Keratinocyte (primary cell): ENCODE results near the gene NSDHL.

Source experiments
- CTCF ChIP-seq, 3 experiments: IDR thresholded peaks in 1 of 3; conservative IDR thresholded peaks in 1 of 3; optimal IDR thresholded peaks in 1 of 3; 2 replicates in 2 of 3; 3 replicates in 1 of 3; pipeline versions ENCODE3 to v1.5.1; 2011; ENCODE audit warnings: low read length in 3 of 3, mild to moderate bottlenecking in 3 of 3, moderate library complexity in 2 of 3, control low read depth in 1 of 3, inconsistent platforms in 1 of 3; ENCODE audit not compliant: insufficient read depth in 2 of 3; ENCODE audit errors: extremely low read depth in 1 of 3
- EZH2 ChIP-seq: IDR thresholded peaks from one replicate; pipeline ENCODE4 v1.6.1; 2012; ENCODE audit warnings: inconsistent platforms, mild to moderate bottlenecking, low read length, moderate library complexity

- TF ChIP-seq EZH2, result no peak
- no peak for TF ChIP-seq CTCF (optimal IDR thresholded peaks at IDR 0.05 in 1 of 3, IDR thresholded peaks at IDR 0.05 in 1 of 3, conservative IDR thresholded peaks at IDR 0.05 in 1 of 3; ENCODE audit: extremely low read depth in 1 of 3, insufficient read depth in 2 of 3, low read length in 3 of 3)
Measured at GRCh38 chrX:152831391-152831790, 528 bp downstream of the NSDHL start.
